NCI-H1417 (cell line): ENCODE results near the gene RLN2.
"Not testable (repeated sequence)": the region's sequence is repeated elsewhere in the genome, so short reads cannot be mapped to it uniquely, and the experiment has no call there.

Source experiments
- DNase-seq, 3 experiments: peaks; one replicate each; lab custom pipeline; 2025; lab: John Stamatoyannopoulos, UW

Gene RLN2

DNA sequence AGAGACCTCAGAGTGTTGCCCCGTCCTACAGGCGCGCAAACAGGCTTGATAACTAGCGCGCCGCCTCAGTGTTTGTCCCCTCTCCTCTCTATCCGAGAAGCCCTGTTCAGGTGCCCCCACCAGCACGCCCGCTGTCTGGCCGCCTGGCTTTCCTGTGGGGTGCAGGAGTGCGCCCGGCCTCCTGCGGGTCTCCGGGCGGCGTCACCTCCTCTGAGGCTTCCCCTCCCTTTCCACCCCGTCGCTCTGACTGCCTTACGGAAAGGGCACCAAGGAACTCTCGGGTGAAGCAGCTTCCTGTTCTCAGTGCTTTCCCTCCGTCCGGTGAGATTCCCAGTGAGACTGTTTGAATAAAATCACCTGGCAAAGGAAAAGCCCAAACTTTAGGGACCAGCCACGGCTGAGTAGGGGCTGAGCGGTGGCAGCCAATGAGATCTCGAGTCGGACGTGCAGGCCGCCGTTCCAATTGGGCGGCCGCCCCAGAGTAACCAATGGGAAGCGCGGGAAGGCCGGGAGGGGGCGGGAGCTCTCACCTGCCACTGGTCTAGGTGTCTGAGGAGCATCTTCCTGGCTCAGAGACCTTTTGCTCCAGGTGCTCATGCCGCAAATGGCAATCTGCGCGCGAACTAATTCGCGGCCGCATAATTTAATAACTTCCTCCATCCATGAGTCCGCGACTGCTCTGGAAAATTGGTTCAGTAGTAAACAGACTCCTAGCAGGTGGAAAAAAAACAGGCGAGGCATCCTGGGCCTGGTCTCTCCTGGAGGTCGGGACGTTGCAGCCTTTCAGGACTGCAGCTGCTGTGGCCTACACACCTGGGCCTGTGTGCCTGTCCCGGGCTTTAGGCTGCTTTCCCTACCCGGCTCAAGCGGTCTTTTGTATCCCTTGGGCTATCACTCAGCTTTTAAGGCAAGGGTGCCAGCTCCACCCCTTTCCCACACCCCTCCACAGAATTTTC, at the start of gene RLN2:
RLN2 (minus strand) TSS at position 877 of the 956 bp plus-strand sequence; CDS start at position 741, 136 bp downstream.
- DNase-seq = peak in 2 of 3 experiments; percentile 39 to 50

GRCh38 chr9:5354184-5354583, 49.7 kb upstream of the RLN2 start:
- DNase-seq = no peak

- no peak for DNase-seq
These were observed 48.2 kb upstream of the RLN2 start for GRCh38 chr9:5352637-5353248.

DNA sequence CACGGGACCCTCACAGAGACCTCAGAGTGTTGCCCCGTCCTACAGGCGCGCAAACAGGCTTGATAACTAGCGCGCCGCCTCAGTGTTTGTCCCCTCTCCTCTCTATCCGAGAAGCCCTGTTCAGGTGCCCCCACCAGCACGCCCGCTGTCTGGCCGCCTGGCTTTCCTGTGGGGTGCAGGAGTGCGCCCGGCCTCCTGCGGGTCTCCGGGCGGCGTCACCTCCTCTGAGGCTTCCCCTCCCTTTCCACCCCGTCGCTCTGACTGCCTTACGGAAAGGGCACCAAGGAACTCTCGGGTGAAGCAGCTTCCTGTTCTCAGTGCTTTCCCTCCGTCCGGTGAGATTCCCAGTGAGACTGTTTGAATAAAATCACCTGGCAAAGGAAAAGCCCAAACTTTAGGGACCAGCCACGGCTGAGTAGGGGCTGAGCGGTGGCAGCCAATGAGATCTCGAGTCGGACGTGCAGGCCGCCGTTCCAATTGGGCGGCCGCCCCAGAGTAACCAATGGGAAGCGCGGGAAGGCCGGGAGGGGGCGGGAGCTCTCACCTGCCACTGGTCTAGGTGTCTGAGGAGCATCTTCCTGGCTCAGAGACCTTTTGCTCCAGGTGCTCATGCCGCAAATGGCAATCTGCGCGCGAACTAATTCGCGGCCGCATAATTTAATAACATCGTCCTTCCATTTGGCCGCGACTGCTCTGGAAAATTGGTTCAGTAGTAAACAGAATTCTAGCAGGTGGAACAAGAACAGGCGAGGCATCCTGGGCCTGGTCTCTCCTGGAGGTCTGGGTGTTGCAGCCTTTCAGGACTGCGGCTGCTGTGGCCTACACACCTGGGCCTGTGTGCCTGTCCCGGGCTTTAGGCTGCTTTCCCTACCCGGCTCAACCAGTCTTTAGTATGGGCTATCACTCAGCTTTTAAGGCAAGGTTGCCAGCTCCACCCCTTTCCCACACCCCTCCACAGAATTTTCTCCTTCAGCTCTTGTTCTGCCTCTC, 34.8 kb upstream of the RLN2 start, which contains the start of gene RLN1:
RLN1 (minus strand) TSS at position 885 of the 990 bp plus-strand sequence; CDS start at position 755, 130 bp downstream.
- peak in 2 of 3 experiments; percentile 45 to 49 for DNase-seq

GRCh38 chr9:5336688-5337087, 32.2 kb upstream of the RLN2 start:
- DNase-seq = no peak

DNA sequence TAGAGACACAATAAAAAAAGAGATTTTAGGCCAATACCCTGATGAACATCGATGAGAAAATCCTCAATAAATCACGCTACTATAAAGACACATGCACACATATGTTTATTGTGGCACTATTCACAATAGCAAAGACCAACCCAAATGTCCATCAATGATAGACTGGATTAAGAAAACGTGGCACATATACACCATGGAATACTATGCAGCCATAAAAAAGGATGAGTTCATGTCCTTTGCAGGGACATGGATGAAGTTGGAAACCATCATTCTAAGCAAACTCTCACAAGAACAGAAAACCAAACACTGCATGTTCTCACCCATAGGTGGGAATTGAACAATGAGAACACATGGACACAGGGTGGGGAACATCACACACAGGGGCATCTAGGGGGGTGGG, 26.8 kb upstream of the RLN2 start:
- DNase-seq = not testable (repeated sequence)

DNA sequence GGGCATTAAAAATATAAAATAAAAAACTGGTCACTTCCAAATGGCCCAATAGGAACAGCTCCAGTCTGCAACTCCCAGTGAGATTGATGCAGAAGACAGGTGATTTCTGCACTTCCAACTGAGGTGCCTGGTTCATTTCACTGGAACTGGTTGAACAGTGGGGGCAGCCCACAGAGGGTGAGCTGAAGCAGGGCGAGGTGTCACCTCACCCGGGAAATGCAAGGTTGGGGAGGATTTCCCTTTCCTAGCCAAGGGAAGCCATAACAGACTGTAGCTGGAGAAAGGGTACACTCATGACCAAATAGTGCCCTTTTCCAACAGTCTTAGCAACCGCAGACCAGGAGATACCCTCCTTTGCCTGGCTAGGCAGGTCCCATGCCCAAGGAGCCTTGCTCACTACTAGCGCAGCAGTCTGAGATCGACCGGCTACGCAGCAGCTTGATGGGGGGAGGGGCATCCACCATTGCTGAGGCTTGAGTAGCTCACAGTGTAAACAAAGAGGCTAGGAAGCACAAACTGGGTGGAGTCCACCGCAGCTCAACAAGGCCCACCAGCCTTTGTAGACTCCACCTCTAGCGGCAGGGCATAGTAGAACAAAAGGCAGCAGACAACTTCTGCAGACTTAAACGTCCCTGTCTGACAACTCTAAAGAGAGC, 22.5 kb upstream of the RLN2 start:
- peak in 2 of 3 experiments; percentile 16 to 41 for DNase-seq

DNA sequence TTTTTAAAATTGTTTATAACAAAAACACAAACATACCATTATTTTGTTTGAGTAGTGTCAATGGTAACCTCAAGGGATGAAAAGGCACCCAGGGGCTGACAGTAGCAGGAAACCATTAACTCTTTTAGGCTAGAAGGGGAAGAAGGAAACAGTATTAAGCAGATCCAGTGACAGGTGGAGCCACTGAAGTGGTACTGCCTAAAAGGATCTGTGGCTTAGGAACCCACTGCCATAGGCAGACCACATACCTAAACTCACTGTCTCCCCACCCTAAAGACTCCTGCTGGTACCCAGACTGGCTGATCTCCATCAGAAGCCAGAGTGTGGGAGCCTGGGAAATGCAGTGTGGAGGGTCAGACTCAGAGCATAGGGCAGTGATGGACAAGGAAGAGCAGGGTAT, 21.7 kb upstream of the RLN2 start:
- no peak for DNase-seq

GRCh38 chr9:5321601-5322000, 17.1 kb upstream of the RLN2 start:
- DNase-seq = not testable (repeated sequence)

DNA sequence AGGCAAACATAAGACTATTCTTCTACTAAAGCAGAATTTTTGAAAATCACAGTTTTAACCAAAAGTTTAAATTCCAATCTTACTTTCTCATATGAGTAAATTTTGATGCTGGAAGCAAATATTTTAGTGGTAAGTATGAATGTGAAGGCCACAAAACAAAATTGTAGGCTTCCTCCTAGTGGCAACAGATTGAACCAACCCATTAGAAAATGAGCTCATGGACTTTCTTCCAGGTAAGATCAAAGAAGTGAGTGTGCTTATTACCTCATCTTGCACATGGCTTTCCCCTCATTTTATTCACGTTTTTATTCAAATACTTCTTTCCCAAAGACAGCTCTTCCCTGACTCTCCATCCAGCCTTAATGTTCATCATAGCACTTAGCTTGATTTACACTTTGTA, 16.5 kb upstream of the RLN2 start:
- no peak for DNase-seq

GRCh38 chr9:5316406-5316805, 11.9 kb upstream of the RLN2 start:
- not testable (repeated sequence) for DNase-seq

- no peak for DNase-seq
These were observed 10.8 kb upstream of the RLN2 start for GRCh38 chr9:5315187-5315923.

DNA sequence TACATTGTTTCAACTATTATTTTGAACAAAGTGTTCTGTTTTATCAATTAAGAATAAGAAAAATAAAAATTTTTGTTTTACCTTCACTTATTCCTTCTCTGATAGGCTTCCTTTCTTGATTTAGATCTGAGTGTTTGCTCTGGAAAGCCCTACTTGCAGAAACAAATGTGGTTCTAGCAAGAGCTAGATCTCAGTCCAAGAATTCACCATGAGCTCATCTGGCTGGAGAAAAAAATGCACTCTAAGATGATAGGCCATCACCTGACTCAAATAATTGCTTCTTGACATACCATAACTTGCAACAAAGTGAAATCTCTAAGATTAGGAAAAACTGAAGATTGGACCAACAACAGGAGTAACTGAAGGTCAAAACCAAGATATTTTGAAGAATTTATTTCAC, 6.3 kb upstream of the RLN2 start:
- no peak for DNase-seq

DNA sequence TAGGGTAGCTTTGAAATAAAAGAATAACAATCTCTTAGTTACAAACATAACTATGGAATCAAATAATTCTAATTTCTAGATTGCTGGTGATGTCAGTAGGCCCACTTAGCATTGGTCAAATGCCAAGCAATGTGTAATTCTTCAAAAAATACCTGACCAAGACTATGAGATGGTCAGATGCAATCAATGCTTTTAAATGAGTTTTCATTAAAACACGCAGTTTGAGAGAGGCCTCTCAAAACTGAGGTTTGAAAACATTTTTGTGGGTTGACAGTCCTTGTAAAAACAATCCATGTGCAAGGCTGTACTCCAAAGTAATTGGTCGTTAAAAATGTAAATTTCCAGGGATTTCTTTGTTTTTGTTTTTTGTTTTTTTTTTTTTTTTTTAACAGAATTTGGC, 1.2 kb upstream of the RLN2 start:
- no peak for DNase-seq

- DNase-seq = no peak
These were observed 3.0 kb downstream of the RLN2 start for GRCh38 chr9:5301544-5301943.

DNA sequence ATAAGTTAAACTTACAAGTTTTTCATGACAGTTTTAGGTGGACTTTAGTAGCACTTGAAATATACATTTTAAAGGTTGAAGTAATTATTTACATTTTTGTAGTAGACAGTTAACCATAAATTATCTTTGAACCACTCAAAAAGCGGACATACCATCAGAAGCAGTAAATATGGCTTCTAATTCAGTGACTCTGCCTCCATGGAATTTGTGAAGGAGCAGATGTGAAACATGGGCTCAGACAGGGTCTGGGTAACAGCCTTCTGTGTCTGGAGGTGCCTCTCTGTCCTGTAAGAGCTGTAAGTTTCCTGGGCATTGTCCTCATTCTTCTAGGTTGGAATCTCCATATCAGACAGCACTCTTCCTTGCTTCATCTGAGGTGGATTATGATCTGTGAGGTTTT, 12.4 kb downstream of the RLN2 start:
- no peak for DNase-seq

- no peak for DNase-seq
These were observed 15.9 kb downstream of the RLN2 start for GRCh38 chr9:5288591-5288990.

DNA sequence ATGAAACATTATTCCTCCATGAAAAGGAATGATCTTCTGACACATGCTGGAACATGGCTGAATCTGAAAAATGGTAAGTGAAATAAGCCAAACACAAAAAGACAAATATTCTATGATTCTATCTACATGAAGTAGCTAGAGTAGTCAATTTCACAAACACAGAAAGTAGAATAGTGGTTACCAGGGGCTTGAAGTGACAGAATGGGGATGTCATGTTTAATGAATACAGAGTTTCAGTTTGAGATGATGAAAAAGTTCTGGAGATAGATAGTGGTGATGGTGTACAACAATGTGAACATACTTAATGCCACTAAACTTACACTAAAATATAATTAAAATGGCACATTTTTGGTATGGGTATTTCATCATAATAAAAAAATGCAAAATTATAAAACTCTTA, 18.3 kb downstream of the RLN2 start:
- no peak for DNase-seq

DNA sequence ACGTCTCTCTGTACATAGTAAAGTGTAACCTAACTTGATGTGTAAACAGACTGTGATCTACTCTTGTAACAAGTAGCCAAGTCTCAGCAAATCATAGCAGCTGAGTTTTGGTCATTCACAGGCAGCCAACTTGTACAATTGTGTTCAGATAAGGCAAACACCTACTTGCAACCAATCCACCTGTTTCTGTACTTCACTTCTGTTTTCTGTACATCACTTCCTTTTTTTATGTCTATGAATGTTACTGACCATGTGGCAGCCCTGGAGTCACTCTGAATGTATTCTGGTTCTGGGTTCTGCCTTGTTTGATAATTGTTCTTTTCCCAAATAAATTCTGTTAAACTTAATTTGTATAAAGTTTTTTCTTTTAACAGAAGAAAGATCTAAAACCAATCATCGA, 26.0 kb downstream of the RLN2 start:
- no peak for DNase-seq

DNA sequence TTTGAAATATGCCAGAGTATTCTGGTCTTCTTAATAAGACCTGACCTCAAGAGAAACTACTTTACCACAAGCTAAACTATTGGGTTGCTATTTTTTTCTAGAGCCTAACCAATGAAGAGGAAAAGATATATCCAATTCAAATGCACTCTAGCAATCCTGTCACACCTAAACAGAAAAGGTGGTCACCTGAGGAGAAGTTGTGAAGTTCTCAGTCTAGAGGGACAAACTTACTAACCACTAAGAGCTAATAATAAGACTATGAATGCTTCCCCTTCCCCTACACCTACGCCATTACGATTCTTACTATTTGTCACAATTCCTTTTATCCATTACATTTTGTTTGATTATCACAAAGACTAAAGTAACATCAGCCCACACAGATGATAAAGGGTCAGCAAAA, 29.7 kb downstream of the RLN2 start:
- DNase-seq = no peak

DNA sequence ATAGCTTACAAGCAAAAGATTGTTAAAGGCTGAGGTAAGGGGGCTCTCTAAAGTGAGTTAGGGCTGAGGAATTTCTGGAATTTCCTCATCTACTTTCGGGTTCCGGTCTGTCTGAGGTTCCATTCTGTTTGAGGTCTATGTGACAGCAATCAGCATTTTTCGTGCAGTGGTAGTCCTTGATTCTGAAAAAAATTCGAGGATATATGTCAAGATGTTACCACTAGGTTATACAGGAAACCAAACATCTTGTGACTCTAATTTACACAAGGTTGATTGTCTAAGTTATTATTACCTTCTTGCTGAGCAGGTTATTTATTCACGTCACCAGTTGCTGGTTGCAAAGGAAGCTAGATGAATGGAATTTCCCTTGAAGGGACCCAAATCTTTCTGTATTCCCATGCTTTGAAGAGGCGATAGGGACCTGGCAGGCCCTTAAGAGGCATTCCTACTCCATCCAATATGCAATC, 35.2 kb downstream of the RLN2 start:
- DNase-seq = no peak
